HEK293 (cell line): ENCODE data around the gene NAAA.

Experiments
- CTCF ChIA-PET: fragments of 350-600 bp; formaldehyde crosslinking; extraction: SDS; loops from one replicate; lab custom pipeline; 2021; ENCODE audit warnings: antibody characterized with exemption; lab: Yijun Ruan, JAX
- POLR2A ChIA-PET: fragments of 300-600 bp; formaldehyde crosslinking; extraction: SDS; loops from one replicate; lab custom pipeline; 2020; ENCODE audit warnings: antibody characterized with exemption, inconsistent platforms; lab: Yijun Ruan, JAX
- H3K27ac ChIP-seq: fragments of 200-500 bp; sonication (Bioruptor generic); 2 replicates; pipeline ENCODE4 v1.5.1; 2014; ENCODE audit warnings: low read depth, low read length, control low read depth, inconsistent platforms; ENCODE audit errors: extremely low read depth
- H3K36me3 ChIP-seq, 2 experiments: fragments of 200-500 bp in 1 of 2; sonication (Bioruptor generic) in 1 of 2; 1 replicate in 1 of 2; 2 replicates in 1 of 2; pipeline ENCODE4 v1.5.1; 2014 to 2017; ENCODE audit warnings: inconsistent platforms in 2 of 2, low read length in 2 of 2; ENCODE audit not compliant: control insufficient read depth in 2 of 2, insufficient read depth in 1 of 2
- H3K4me1 ChIP-seq: fragments of 200-500 bp; sonication (Bioruptor generic); 2 replicates; pipeline ENCODE4 v1.5.1; 2014; ENCODE audit warnings: mild to moderate bottlenecking, low read length, inconsistent platforms; ENCODE audit not compliant: control insufficient read depth, insufficient read depth
- H3K4me3 ChIP-seq: 2 replicates; pipeline ENCODE4 v1.5.1; 2011; ENCODE audit warnings: low read depth, mild to moderate bottlenecking, control low read depth, low read length, moderate library complexity
- H3K9me3 ChIP-seq: fragments of 200-500 bp; sonication (Bioruptor generic); 2 replicates; pipeline ENCODE4 v1.5.1; 2014; ENCODE audit warnings: low read depth, low read length, inconsistent platforms; ENCODE audit not compliant: control insufficient read depth, insufficient read depth
- KLF10 ChIP-seq: fragments of 450-650 bp; IDR thresholded peaks from 2 replicates; pipeline ENCODE4 v1.5.1; 2018; ENCODE audit warnings: missing biosample characterization, mild to moderate bottlenecking, missing genetic modification characterization
- PRDM1 ChIP-seq: fragments of 450-650 bp; formaldehyde crosslinking; IDR thresholded peaks from 2 replicates; pipeline ENCODE4; 2016; ENCODE audit warnings: missing biosample characterization, missing genetic modification characterization
- SALL2 ChIP-seq: fragments of 450-650 bp; formaldehyde crosslinking; IDR thresholded peaks from 2 replicates; pipeline ENCODE4 v1.5.0; 2017; ENCODE audit warnings: missing biosample characterization, mild to moderate bottlenecking, missing genetic modification characterization, borderline replicate concordance
- SP2 ChIP-seq: fragments of 450-650 bp; formaldehyde crosslinking; IDR thresholded peaks from 2 replicates; pipeline ENCODE4 v1.5.1; 2016; ENCODE audit warnings: missing biosample characterization, missing genetic modification characterization
- SP3 ChIP-seq: fragments of 450-650 bp; formaldehyde crosslinking; IDR thresholded peaks from 2 replicates; pipeline ENCODE4 v1.5.1; 2016; ENCODE audit warnings: missing biosample characterization, missing genetic modification characterization
- ZBTB8A ChIP-seq: fragments of 450-650 bp; formaldehyde crosslinking; IDR thresholded peaks from 2 replicates; pipeline ENCODE4 v1.5.1; 2016; ENCODE audit warnings: missing biosample characterization, missing genetic modification characterization
- ZFP69B ChIP-seq: fragments of 450-650 bp; formaldehyde crosslinking; IDR thresholded peaks from 2 replicates; pipeline ENCODE4 v1.5.1; 2016; ENCODE audit warnings: missing biosample characterization, missing genetic modification characterization
- ZNF391 ChIP-seq: fragments of 450-650 bp; formaldehyde crosslinking; IDR thresholded peaks from 2 replicates; pipeline ENCODE4 v1.5.1; 2016; ENCODE audit warnings: low read depth, missing biosample characterization, missing genetic modification characterization, borderline replicate concordance
- ZNF404 ChIP-seq: fragments of 450-650 bp; formaldehyde crosslinking; IDR thresholded peaks from 2 replicates; pipeline ENCODE4 v1.5.1; 2017; ENCODE audit warnings: missing biosample characterization, missing genetic modification characterization
- ZNF48 ChIP-seq: fragments of 450-650 bp; formaldehyde crosslinking; IDR thresholded peaks from 2 replicates; pipeline ENCODE4 v1.5.1; 2016; ENCODE audit warnings: missing biosample characterization, missing genetic modification characterization
- ZNF514 ChIP-seq: fragments of 450-650 bp; formaldehyde crosslinking; IDR thresholded peaks from 2 replicates; pipeline ENCODE4 v1.5.1; 2016; ENCODE audit warnings: missing biosample characterization, missing genetic modification characterization
- ZNF530 ChIP-seq: fragments of 450-650 bp; formaldehyde crosslinking; IDR thresholded peaks from 2 replicates; pipeline ENCODE4 v1.5.1; 2016; ENCODE audit warnings: low read depth, missing biosample characterization, missing genetic modification characterization
- ZNF548 ChIP-seq: fragments of 450-650 bp; formaldehyde crosslinking; IDR thresholded peaks from 2 replicates; pipeline ENCODE4 v1.5.1; 2016; ENCODE audit warnings: missing biosample characterization, missing genetic modification characterization
- ZNF585B ChIP-seq: fragments of 450-650 bp; formaldehyde crosslinking; IDR thresholded peaks from 2 replicates; pipeline ENCODE4 v1.5.1; 2016; ENCODE audit warnings: missing biosample characterization, missing genetic modification characterization
- ZNF701 ChIP-seq: fragments of 450-650 bp; formaldehyde crosslinking; IDR thresholded peaks from 2 replicates; pipeline ENCODE4 v1.5.1; 2016; ENCODE audit warnings: missing biosample characterization, missing genetic modification characterization
- ZNF747 ChIP-seq: fragments of 450-650 bp; formaldehyde crosslinking; IDR thresholded peaks from 2 replicates; pipeline ENCODE4 v1.5.1; 2016; ENCODE audit warnings: missing biosample characterization, missing genetic modification characterization
- ZNF76 ChIP-seq: fragments of 450-650 bp; formaldehyde crosslinking; IDR thresholded peaks from 2 replicates; pipeline ENCODE4; 2016; ENCODE audit warnings: low read depth, missing biosample characterization, missing genetic modification characterization, borderline replicate concordance
- ZNF777 ChIP-seq: fragments of 450-650 bp; formaldehyde crosslinking; IDR thresholded peaks from 2 replicates; pipeline ENCODE4 v1.5.1; 2017; ENCODE audit warnings: missing biosample characterization, missing genetic modification characterization, borderline replicate concordance
- ZNF792 ChIP-seq: fragments of 450-650 bp; formaldehyde crosslinking; IDR thresholded peaks from 2 replicates; pipeline ENCODE4 v1.5.1; 2016; ENCODE audit warnings: missing biosample characterization, missing genetic modification characterization
- TF ChIP-seq, protein P1 (sequence below): fragments of 450-650 bp; formaldehyde crosslinking; IDR thresholded peaks from 2 replicates; pipeline ENCODE4 v1.5.1; 2016; ENCODE audit warnings: missing biosample characterization, missing genetic modification characterization
- TF ChIP-seq, protein P2 (sequence below): fragments of 450-650 bp; formaldehyde crosslinking; IDR thresholded peaks from 2 replicates; pipeline ENCODE4 v1.5.1; 2016; ENCODE audit warnings: missing biosample characterization, missing genetic modification characterization
- TF ChIP-seq, protein P3 (sequence below): fragments of 450-650 bp; formaldehyde crosslinking; IDR thresholded peaks from 2 replicates; pipeline ENCODE4 v1.5.1; 2016; ENCODE audit warnings: missing biosample characterization, missing genetic modification characterization, borderline replicate concordance

Gene NAAA

DNA sequence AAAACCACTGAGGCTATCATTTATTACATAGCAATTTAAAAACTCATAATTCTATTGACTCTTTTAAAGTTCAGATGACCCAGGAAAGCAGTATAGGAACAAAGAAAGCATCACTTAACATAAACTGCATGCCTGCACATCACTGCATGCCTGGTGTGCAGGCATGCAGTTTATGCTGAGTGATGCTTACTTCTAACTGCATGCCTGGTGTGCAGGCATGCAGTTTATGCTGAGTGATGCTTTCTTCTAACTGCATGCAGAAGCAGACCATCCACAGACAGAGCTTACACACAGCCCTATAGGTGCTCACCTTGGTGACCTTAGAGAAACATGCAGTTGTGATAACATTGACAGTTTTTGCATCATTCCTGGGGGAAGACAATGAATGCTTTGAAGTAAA, 33.0 kb upstream of the NAAA start:
- no peaks in the 10 kb centered on the region for H3K9me3 ChIP-seq
- TF ChIP-seq ZNF48 (tag by site-specific recombination) (no peak), ZNF391 (no peak), KLF10 (tag by site-specific recombination) (no peak), ZBTB8A (tag by site-specific recombination) (no peak), ZFP69B (tag by site-specific recombination) (no peak), ZNF792 (tag by site-specific recombination) (no peak), ZNF514 (no peak), SP2 (tag by site-specific recombination) (no peak), SP3 (no peak), ZNF585B (no peak), ZNF701 (no peak), ZNF747 (tag by site-specific recombination) (no peak), ZNF76 (tag by site-specific recombination) (no peak), ZNF777 (tag by site-specific recombination) (no peak), ZNF548 (tag by site-specific recombination) (no peak), ZNF404 (no peak), ZNF530 (tag by site-specific recombination) (no peak)
- TF ChIP-seq, protein P1, sequence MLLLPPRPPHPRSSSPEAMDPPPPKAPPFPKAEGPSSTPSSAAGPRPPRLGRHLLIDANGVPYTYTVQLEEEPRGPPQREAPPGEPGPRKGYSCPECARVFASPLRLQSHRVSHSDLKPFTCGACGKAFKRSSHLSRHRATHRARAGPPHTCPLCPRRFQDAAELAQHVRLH = no peak
- TF ChIP-seq, protein P2, sequence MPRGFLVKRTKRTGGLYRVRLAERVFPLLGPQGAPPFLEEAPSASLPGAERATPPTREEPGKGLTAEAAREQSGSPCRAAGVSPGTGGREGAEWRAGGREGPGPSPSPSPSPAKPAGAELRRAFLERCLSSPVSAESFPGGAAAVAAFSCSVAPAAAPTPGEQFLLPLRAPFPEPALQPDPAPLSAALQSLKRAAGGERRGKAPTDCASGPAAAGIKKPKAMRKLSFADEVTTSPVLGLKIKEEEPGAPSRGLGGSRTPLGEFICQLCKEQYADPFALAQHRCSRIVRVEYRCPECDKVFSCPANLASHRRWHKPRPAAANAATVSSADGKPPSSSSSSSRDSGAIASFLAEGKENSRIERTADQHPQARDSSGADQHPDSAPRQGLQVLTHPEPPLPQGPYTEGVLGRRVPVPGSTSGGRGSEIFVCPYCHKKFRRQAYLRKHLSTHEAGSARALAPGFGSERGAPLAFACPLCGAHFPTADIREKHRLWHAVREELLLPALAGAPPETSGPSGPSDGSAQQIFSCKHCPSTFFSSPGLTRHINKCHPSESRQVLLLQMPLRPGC (tag by site-specific recombination) = no peak
- TF ChIP-seq, protein P3, sequence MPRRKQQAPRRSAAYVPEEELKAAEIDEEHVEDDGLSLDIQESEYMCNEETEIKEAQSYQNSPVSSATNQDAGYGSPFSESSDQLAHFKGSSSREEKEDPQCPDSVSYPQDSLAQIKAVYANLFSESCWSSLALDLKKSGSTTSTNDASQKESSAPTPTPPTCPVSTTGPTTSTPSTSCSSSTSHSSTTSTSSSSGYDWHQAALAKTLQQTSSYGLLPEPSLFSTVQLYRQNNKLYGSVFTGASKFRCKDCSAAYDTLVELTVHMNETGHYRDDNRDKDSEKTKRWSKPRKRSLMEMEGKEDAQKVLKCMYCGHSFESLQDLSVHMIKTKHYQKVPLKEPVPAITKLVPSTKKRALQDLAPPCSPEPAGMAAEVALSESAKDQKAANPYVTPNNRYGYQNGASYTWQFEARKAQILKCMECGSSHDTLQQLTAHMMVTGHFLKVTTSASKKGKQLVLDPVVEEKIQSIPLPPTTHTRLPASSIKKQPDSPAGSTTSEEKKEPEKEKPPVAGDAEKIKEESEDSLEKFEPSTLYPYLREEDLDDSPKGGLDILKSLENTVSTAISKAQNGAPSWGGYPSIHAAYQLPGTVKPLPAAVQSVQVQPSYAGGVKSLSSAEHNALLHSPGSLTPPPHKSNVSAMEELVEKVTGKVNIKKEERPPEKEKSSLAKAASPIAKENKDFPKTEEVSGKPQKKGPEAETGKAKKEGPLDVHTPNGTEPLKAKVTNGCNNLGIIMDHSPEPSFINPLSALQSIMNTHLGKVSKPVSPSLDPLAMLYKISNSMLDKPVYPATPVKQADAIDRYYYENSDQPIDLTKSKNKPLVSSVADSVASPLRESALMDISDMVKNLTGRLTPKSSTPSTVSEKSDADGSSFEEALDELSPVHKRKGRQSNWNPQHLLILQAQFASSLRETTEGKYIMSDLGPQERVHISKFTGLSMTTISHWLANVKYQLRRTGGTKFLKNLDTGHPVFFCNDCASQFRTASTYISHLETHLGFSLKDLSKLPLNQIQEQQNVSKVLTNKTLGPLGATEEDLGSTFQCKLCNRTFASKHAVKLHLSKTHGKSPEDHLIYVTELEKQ (tag by site-specific recombination) = no peak
- no peaks in the 10 kb centered on the region for H3K4me1 ChIP-seq
- POLR2A ChIA-PET = no interaction called here
- peaks cover 45 to 91% of the 10 kb centered on the region in 2 experiments for H3K36me3 ChIP-seq
- no peak overlapping the region for H3K4me3 ChIP-seq
- no peak overlapping the region for H3K27ac ChIP-seq
- CTCF ChIA-PET = no interaction called here

DNA sequence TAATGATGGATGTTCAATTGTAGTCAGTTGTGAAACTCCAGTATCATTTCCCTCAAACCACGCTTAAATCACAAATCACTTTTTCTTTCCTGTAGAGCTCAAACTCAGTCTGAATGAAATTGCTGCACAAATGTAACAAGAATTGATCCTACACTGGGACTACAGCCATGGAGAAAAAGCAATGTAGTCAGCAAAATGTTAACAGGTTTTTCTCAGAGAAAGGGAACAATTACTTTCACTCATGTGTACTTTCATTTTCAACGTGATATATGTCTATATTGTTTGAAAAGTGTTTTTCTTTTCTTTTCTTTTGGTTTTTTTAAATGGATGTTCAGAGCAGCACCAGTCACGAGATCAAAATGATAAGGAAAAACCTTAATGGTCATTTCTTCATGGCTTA, 27.3 kb upstream of the NAAA start:
- Histone ChIP-seq H3K36me3 (peaks cover 31 to 97% of the 10 kb centered on the region in 2 experiments), H3K9me3 (no peaks in the 10 kb centered on the region), H3K4me1 (no peaks in the 10 kb centered on the region), H3K4me3 (no peak overlapping the region), H3K27ac (no peak overlapping the region)
- ChIA-PET POLR2A (no interaction called here), CTCF (no interaction called here)
- peak; percentile 83 for TF ChIP-seq PRDM1 (tag by site-specific recombination)
- no peak for TF ChIP-seq SALL2 (tag by site-specific recombination)
- TF ChIP-seq, all 188 proteins: peak for 1
